HepG2 (cell line): ENCODE data around the gene SPIB. TPM values are rescaled to one million over a fixed set of nuclear protein-coding genes. Genes with fewer than 3 reads are reported as not detected.
A peak's percentile ranks its signal among the peaks of the same experiment; 100 is the strongest.

Experiments used
- ATF7 ChIP-seq, 2 experiments: fragments of 450-650 bp in 1 of 2; sonication (generic) in 1 of 2; formaldehyde crosslinking in 1 of 2; IDR thresholded peaks; 2 replicates each; pipeline versions ENCODE4 v1.4.0 to v1.6.1; 2016 to 2020; ENCODE audit warnings: antibody characterized with exemption in 1 of 2, mild to moderate bottlenecking in 1 of 2, missing genetic modification reagents in 1 of 2
- BORCS8-MEF2B ChIP-seq: sonication (generic); formaldehyde crosslinking; IDR thresholded peaks from 2 replicates; pipeline ENCODE4 v1.8.0; 2022; ENCODE audit warnings: mild to moderate bottlenecking, missing genetic modification reagents
- CBX5 ChIP-seq: sonication (generic); formaldehyde crosslinking; IDR thresholded peaks from 2 replicates; pipeline ENCODE4 v1.4.0; 2020; ENCODE audit warnings: missing genetic modification reagents, borderline replicate concordance
- CCDC6 ChIP-seq: sonication (generic); formaldehyde crosslinking; IDR thresholded peaks from 2 replicates; pipeline ENCODE4 v1.8.1; 2022; ENCODE audit warnings: mild to moderate bottlenecking, missing genetic modification reagents, moderate library complexity
- CREM ChIP-seq, 2 experiments: sonication (generic) in 1 of 2; formaldehyde crosslinking in 1 of 2; IDR thresholded peaks; 2 replicates each; pipeline versions ENCODE4 v1.4.0 to v1.6.1; 2016 to 2020; ENCODE audit warnings: antibody characterized with exemption in 1 of 2, mild to moderate bottlenecking in 1 of 2, missing genetic modification reagents in 1 of 2
- CTCF ChIP-seq: sonication (generic); formaldehyde crosslinking; IDR thresholded peaks from 2 replicates; pipeline ENCODE4 v1.5.0; 2020; ENCODE audit warnings: mild to moderate bottlenecking, missing genetic modification reagents, moderate library complexity
- ELF1 ChIP-seq: sonication (generic); formaldehyde crosslinking; IDR thresholded peaks from 2 replicates; pipeline ENCODE4 v1.4.0; 2020; ENCODE audit warnings: missing genetic modification reagents
- FOSL2 ChIP-seq: sonication (generic); formaldehyde crosslinking; IDR thresholded peaks from 2 replicates; pipeline ENCODE4 v1.4.0; 2020; ENCODE audit warnings: missing genetic modification reagents
- GATAD2A ChIP-seq: IDR thresholded peaks from 2 replicates; pipeline ENCODE4 v1.6.1; 2016
- HCFC1 ChIP-seq: fragments of 150-350 bp; IDR thresholded peaks from 2 replicates; pipeline ENCODE4 v1.6.1; 2014; ENCODE audit warnings: low read depth, low read length
- HIVEP1 ChIP-seq: sonication (generic); formaldehyde crosslinking; IDR thresholded peaks from 2 replicates; pipeline ENCODE4 v1.4.0; 2020; ENCODE audit warnings: mild to moderate bottlenecking, missing genetic modification reagents
- IKZF1 ChIP-seq: fragments of 450-650 bp; IDR thresholded peaks from 2 replicates; pipeline ENCODE4 v1.7.1; 2016
- MXD3 ChIP-seq: IDR thresholded peaks from 2 replicates; pipeline ENCODE4 v1.6.1; 2016; ENCODE audit warnings: mild to moderate bottlenecking, missing biosample characterization, missing genetic modification reagents
- NCOA2 ChIP-seq: sonication (generic); formaldehyde crosslinking; IDR thresholded peaks from 2 replicates; pipeline ENCODE4 v1.8.0; 2022; ENCODE audit warnings: inconsistent platforms
- PITX1 ChIP-seq: sonication (generic); formaldehyde crosslinking; IDR thresholded peaks from 2 replicates; pipeline ENCODE4 v1.5.1; 2020; ENCODE audit warnings: mild to moderate bottlenecking, missing genetic modification reagents
- RAD51 ChIP-seq: fragments of 450-650 bp; IDR thresholded peaks from 2 replicates; pipeline ENCODE4 v1.6.1; 2016; ENCODE audit warnings: borderline replicate concordance
- SAFB2 ChIP-seq: sonication (generic); formaldehyde crosslinking; IDR thresholded peaks from 2 replicates; pipeline ENCODE4 v1.5.1; 2020; ENCODE audit warnings: missing genetic modification reagents, low read depth, mild to moderate bottlenecking, borderline replicate concordance
- TBL1XR1 ChIP-seq: fragments of 150-350 bp; IDR thresholded peaks from 2 replicates; pipeline ENCODE4 v1.6.1; 2014; ENCODE audit warnings: borderline replicate concordance, low read length; ENCODE audit not compliant: partially characterized antibody
- TOPORS ChIP-seq: sonication (generic); formaldehyde crosslinking; IDR thresholded peaks from 2 replicates; pipeline ENCODE4 v1.8.0; 2023; ENCODE audit warnings: mild to moderate bottlenecking, missing genetic modification reagents
- ZFP41 ChIP-seq: sonication (generic); formaldehyde crosslinking; IDR thresholded peaks from 2 replicates; pipeline ENCODE4 v1.4.0; 2020; ENCODE audit warnings: mild to moderate bottlenecking, missing genetic modification reagents, borderline replicate concordance
- ZNF33B ChIP-seq: sonication (generic); formaldehyde crosslinking; IDR thresholded peaks from 2 replicates; pipeline ENCODE4 v1.5.1; 2020; ENCODE audit warnings: mild to moderate bottlenecking, missing genetic modification reagents
- ZNF34 ChIP-seq: sonication (generic); formaldehyde crosslinking; IDR thresholded peaks from 2 replicates; pipeline ENCODE4 v1.4.0; 2020; ENCODE audit warnings: mild to moderate bottlenecking, missing genetic modification reagents, borderline replicate concordance
- ZNF513 ChIP-seq: sonication (generic); formaldehyde crosslinking; conservative IDR thresholded peaks from 2 replicates; pipeline ENCODE4 v1.5.0; 2020; ENCODE audit warnings: missing genetic modification reagents
- ZNF557 ChIP-seq: sonication (generic); formaldehyde crosslinking; IDR thresholded peaks from 2 replicates; pipeline ENCODE4 v1.4.0; 2020; ENCODE audit warnings: missing genetic modification reagents
- ZNF644 ChIP-seq: IDR thresholded peaks from 2 replicates; pipeline ENCODE4 v1.6.1; 2016; ENCODE audit warnings: low read depth
- ZNF672 ChIP-seq: sonication (generic); formaldehyde crosslinking; IDR thresholded peaks from 2 replicates; pipeline ENCODE4 v1.8.1; 2022; ENCODE audit warnings: missing genetic modification reagents
- ZNF724P ChIP-seq: sonication (generic); formaldehyde crosslinking; IDR thresholded peaks from 2 replicates; pipeline ENCODE4 v1.8.0; 2022; ENCODE audit warnings: missing genetic modification reagents, borderline replicate concordance
- ZNF746 ChIP-seq: sonication (generic); formaldehyde crosslinking; IDR thresholded peaks from 2 replicates; pipeline ENCODE4 v1.8.0; 2022; ENCODE audit warnings: mild to moderate bottlenecking, missing genetic modification reagents
- ZNF776 ChIP-seq: sonication (generic); formaldehyde crosslinking; IDR thresholded peaks from 2 replicates; pipeline ENCODE4 v1.4.0; 2020; ENCODE audit warnings: mild to moderate bottlenecking, missing genetic modification reagents
- ZNF790 ChIP-seq: sonication (generic); formaldehyde crosslinking; IDR thresholded peaks from 2 replicates; pipeline ENCODE4 v1.8.0; 2022; ENCODE audit warnings: missing genetic modification reagents, mild to moderate bottlenecking, borderline replicate concordance
- ZSCAN31 ChIP-seq: sonication (generic); formaldehyde crosslinking; IDR thresholded peaks from 2 replicates; pipeline ENCODE4 v1.5.0; 2020; ENCODE audit warnings: low read depth, mild to moderate bottlenecking, missing genetic modification reagents
- polyA plus RNA-seq, 8 experiments: library from polyadenylated mRNA; depleted of rRNA in 3 of 8; stranded (reverse) in 7 of 8; unstranded in 1 of 8; fragments of >200 nt; fragmentation: Illumina TruSeq in 4 of 8; extraction: Trizol in 4 of 8; gene quantifications; 2 replicates each; pipeline versions ENCODE4 v1.2.1 to v1.2.3, GENCODE V29; 2011 to 2016; ENCODE audit warnings: low read depth in 4 of 8, missing spikeins in 1 of 8, mixed read lengths in 1 of 8; ENCODE audit not compliant: insufficient read depth in 1 of 8
- total RNA-seq, 5 experiments: library from RNA; depleted of rRNA; stranded (reverse); fragments of >200 nt; fragmentation: Illumina TruSeq; extraction: Trizol; gene quantifications; 2 replicates each; pipeline ENCODE4 v1.2.3, GENCODE V29; 2016; ENCODE audit warnings: low read depth in 1 of 5

Gene SPIB
- total and polyA plus RNA-seq, 2 of the 13 experiments (the other 11 are each of a cell fraction or from before 2014, with no cell fraction given), result 0.04 TPM; not detected in 1

- TF ChIP-seq TBL1XR1 (no peak), HIVEP1 (CRISPR knock-in tag) (no peak), ZNF746 (CRISPR knock-in tag) (no peak), GATAD2A (peak; percentile 39; the same call in 1 of the 2 replicates), ATF7 (IDR thresholded peaks at IDR 0.05) (no peak), ATF7 (CRISPR knock-in tag; IDR thresholded peaks at IDR 0.05) (no peak), ZNF672 (CRISPR knock-in tag) (no peak), ZNF644 (CRISPR knock-in tag) (no peak), SAFB2 (CRISPR knock-in tag) (no peak), HCFC1 (no peak), BORCS8-MEF2B (CRISPR knock-in tag) (no peak), CCDC6 (CRISPR knock-in tag) (no peak), ELF1 (CRISPR knock-in tag) (no peak), ZNF34 (CRISPR knock-in tag) (no peak), FOSL2 (CRISPR knock-in tag) (peak; percentile 57; the same call in 1 of the 2 replicates), ZNF776 (CRISPR knock-in tag) (no peak), ZNF33B (no peak), ZNF557 (CRISPR knock-in tag) (no peak), CREM (IDR thresholded peaks at IDR 0.05) (no peak), CREM (CRISPR knock-in tag; IDR thresholded peaks at IDR 0.05) (no peak), NCOA2 (CRISPR knock-in tag) (peak; percentile 22; the same call in 1 of the 2 replicates), ZFP41 (CRISPR knock-in tag) (no peak), TOPORS (CRISPR knock-in tag) (no peak), ZNF513 (CRISPR knock-in tag) (no peak), RAD51 (no peak), ZNF724P (CRISPR knock-in tag) (no peak), CBX5 (CRISPR knock-in tag) (no peak), IKZF1 (no peak), ZNF790 (CRISPR knock-in tag) (no peak), PITX1 (CRISPR knock-in tag) (0 out of 2 replicates have a peak, but pooled peaks have one; percentile 16), ZSCAN31 (CRISPR knock-in tag) (no peak), CTCF (CRISPR knock-in tag) (peak; percentile 70), MXD3 (CRISPR knock-in tag) (no peak)
Observed at GRCh38 chr19:50460161-50460765, 41.5 kb downstream of the SPIB start (continued).
